HepG2 (cell line): Measurements from ENCODE around the gene RPS19BP1. TPM values are rescaled to one million over a fixed set of nuclear protein-coding genes. Genes with fewer than 3 reads are reported as not detected.

Experiments used
- AKAP8 ChIP-seq: sonication (generic); formaldehyde crosslinking; IDR thresholded peaks from 2 replicates; pipeline ENCODE4 v1.5.1; 2020; ENCODE audit warnings: mild to moderate bottlenecking, missing genetic modification reagents
- ATF7-NPFF ChIP-seq: sonication (generic); formaldehyde crosslinking; IDR thresholded peaks from 2 replicates; pipeline ENCODE4 v1.8.1; 2023; ENCODE audit warnings: mild to moderate bottlenecking, low read depth, missing genetic modification reagents, moderate library complexity
- FOXA3 ChIP-seq: IDR thresholded peaks from 2 replicates; pipeline ENCODE4 v1.6.1; 2016; ENCODE audit warnings: missing genetic modification reagents, missing compliant biosample characterization
- FOXK1 ChIP-seq: sonication (generic); formaldehyde crosslinking; IDR thresholded peaks from 2 replicates; pipeline ENCODE4 v1.4.0; 2020; ENCODE audit warnings: low read depth, missing genetic modification reagents, borderline replicate concordance
- KMT2B ChIP-seq: IDR thresholded peaks from 2 replicates; pipeline ENCODE4 v1.6.1; 2016; ENCODE audit warnings: missing genetic modification reagents, missing compliant biosample characterization
- MBD4 ChIP-seq: IDR thresholded peaks from 2 replicates; pipeline ENCODE4 v1.6.1; 2012; ENCODE audit warnings: low read length, inconsistent platforms, borderline replicate concordance
- MEIS2 ChIP-seq: sonication (generic); formaldehyde crosslinking; IDR thresholded peaks from 2 replicates; pipeline ENCODE4 v1.9.0; 2021; ENCODE audit warnings: mild to moderate bottlenecking, missing genetic modification reagents
- MIER3 ChIP-seq: IDR thresholded peaks from 2 replicates; pipeline ENCODE4 v1.6.1; 2016; ENCODE audit warnings: missing compliant biosample characterization, borderline replicate concordance
- MXI1 ChIP-seq: IDR thresholded peaks from 3 replicates; pipeline ENCODE4 v1.6.1; 2012; ENCODE audit warnings: low read depth, low read length, inconsistent platforms, borderline replicate concordance
- NCOA2 ChIP-seq: sonication (generic); formaldehyde crosslinking; IDR thresholded peaks from 2 replicates; pipeline ENCODE4 v1.8.0; 2022; ENCODE audit warnings: inconsistent platforms
- NFKBIZ ChIP-seq: IDR thresholded peaks from 2 replicates; pipeline ENCODE4 v1.6.1; 2018; ENCODE audit warnings: missing genetic modification reagents, missing compliant biosample characterization
- NKX3-1 ChIP-seq: sonication (generic); formaldehyde crosslinking; IDR thresholded peaks from 2 replicates; pipeline ENCODE4 v1.5.0; 2020; ENCODE audit warnings: missing genetic modification reagents
- NR2C2 ChIP-seq: sonication (generic); formaldehyde crosslinking; IDR thresholded peaks from 2 replicates; pipeline ENCODE4 v1.4.0; 2020; ENCODE audit warnings: missing genetic modification reagents, mild to moderate bottlenecking, moderate library complexity, borderline replicate concordance
- SAFB2 ChIP-seq: sonication (generic); formaldehyde crosslinking; IDR thresholded peaks from 2 replicates; pipeline ENCODE4 v1.5.1; 2020; ENCODE audit warnings: missing genetic modification reagents, low read depth, mild to moderate bottlenecking, borderline replicate concordance
- TGIF2 ChIP-seq: IDR thresholded peaks from 2 replicates; pipeline ENCODE4 v1.6.1; 2016; ENCODE audit warnings: control low read depth, missing compliant biosample characterization
- ZBTB42 ChIP-seq: sonication (generic); formaldehyde crosslinking; IDR thresholded peaks from 2 replicates; pipeline ENCODE4 v1.5.0; 2020; ENCODE audit warnings: mild to moderate bottlenecking, missing genetic modification reagents
- ZNF30 ChIP-seq: sonication (generic); formaldehyde crosslinking; IDR thresholded peaks from 2 replicates; pipeline ENCODE4 v1.5.0; 2020; ENCODE audit warnings: mild to moderate bottlenecking, missing genetic modification reagents
- ZNF556 ChIP-seq: sonication (generic); formaldehyde crosslinking; IDR thresholded peaks from 2 replicates; pipeline ENCODE4 v1.4.0; 2020; ENCODE audit warnings: mild to moderate bottlenecking, missing genetic modification reagents, borderline replicate concordance
- ZNF792 ChIP-seq: IDR thresholded peaks from 2 replicates; pipeline ENCODE4 v1.6.1; 2016
- ZSCAN12 ChIP-seq: sonication (generic); formaldehyde crosslinking; IDR thresholded peaks from 2 replicates; pipeline ENCODE4 v1.9.0; 2021; ENCODE audit warnings: mild to moderate bottlenecking, missing genetic modification reagents
- ZZZ3 ChIP-seq: sonication (generic); formaldehyde crosslinking; IDR thresholded peaks from 2 replicates; pipeline ENCODE4 v1.4.0; 2020; ENCODE audit warnings: missing genetic modification reagents, mild to moderate bottlenecking, borderline replicate concordance
- polyA plus RNA-seq, 8 experiments: library from polyadenylated mRNA; depleted of rRNA in 3 of 8; stranded (reverse) in 7 of 8; unstranded in 1 of 8; fragments of >200 nt; fragmentation: Illumina TruSeq in 4 of 8; extraction: Trizol in 4 of 8; gene quantifications; 2 replicates each; pipeline versions ENCODE4 v1.2.1 to v1.2.3, GENCODE V29; 2011 to 2016; ENCODE audit warnings: low read depth in 4 of 8, missing spikeins in 1 of 8, mixed read lengths in 1 of 8; ENCODE audit not compliant: insufficient read depth in 1 of 8
- total RNA-seq, 5 experiments: library from RNA; depleted of rRNA; stranded (reverse); fragments of >200 nt; fragmentation: Illumina TruSeq; extraction: Trizol; gene quantifications; 2 replicates each; pipeline ENCODE4 v1.2.3, GENCODE V29; 2016; ENCODE audit warnings: low read depth in 1 of 5
- TF ChIP-seq, protein P1 (sequence below): sonication (generic); formaldehyde crosslinking; IDR thresholded peaks from 2 replicates; pipeline ENCODE4 v1.4.0; 2020; ENCODE audit warnings: missing genetic modification reagents, borderline replicate concordance
- TF ChIP-seq, protein P2 (sequence below): sonication (generic); formaldehyde crosslinking; IDR thresholded peaks from 2 replicates; pipeline ENCODE4 v1.4.0; 2020; ENCODE audit warnings: mild to moderate bottlenecking, missing genetic modification reagents
- TF ChIP-seq, protein P3 (sequence below): sonication (generic); formaldehyde crosslinking; IDR thresholded peaks from 2 replicates; pipeline ENCODE4 v1.5.0; 2020; ENCODE audit warnings: mild to moderate bottlenecking, missing genetic modification reagents
- TF ChIP-seq, protein P4 (sequence below): IDR thresholded peaks from 2 replicates; pipeline ENCODE4 v1.6.1; 2018; ENCODE audit warnings: missing genetic modification reagents

RPS19BP1 gene
- total and polyA plus RNA-seq, 2 of the 13 experiments (the other 11 are each of a cell fraction or from before 2014, with no cell fraction given): 44.3 to 81.3 TPM

DNA sequence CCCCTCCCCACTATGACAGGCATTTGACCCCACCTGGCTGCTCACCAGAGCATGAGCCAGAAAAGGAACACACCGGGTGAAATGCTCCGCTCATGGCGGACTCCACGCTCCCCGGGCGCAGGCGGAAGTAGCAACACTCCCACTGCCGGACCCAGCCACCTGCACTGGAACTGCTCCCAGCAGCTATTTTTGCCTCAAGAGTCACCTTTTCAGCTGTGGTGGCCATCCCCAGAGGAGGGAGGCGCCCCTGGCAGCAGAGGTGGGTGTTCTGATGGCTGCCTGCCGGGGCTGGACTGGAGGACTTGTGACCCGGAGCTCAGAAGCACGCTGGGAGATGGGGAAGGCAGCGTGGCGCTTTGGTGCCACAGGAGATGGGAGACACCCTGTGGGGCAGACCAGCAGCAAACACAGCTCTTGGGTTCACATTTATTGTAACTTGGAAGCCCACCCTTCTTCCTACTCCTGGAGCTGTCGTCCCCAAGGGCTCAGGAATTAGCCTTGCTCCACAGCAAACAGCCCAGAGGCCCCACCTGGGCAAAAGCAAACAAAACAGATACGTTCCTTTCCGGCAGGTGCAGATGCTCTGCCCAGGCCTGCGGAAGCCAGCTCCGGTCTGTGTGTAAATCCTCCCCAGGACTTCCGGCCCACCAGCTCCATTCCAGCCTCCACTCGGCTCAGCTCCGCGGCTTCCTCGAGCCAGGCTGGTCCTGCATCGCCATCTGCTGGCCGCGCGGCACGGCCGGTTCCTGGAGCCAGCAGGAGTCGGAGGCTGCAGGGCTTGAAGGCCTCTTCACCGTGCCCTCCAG, 3.7 kb downstream of the RPS19BP1 start (continued):
- TF ChIP-seq, protein P1, sequence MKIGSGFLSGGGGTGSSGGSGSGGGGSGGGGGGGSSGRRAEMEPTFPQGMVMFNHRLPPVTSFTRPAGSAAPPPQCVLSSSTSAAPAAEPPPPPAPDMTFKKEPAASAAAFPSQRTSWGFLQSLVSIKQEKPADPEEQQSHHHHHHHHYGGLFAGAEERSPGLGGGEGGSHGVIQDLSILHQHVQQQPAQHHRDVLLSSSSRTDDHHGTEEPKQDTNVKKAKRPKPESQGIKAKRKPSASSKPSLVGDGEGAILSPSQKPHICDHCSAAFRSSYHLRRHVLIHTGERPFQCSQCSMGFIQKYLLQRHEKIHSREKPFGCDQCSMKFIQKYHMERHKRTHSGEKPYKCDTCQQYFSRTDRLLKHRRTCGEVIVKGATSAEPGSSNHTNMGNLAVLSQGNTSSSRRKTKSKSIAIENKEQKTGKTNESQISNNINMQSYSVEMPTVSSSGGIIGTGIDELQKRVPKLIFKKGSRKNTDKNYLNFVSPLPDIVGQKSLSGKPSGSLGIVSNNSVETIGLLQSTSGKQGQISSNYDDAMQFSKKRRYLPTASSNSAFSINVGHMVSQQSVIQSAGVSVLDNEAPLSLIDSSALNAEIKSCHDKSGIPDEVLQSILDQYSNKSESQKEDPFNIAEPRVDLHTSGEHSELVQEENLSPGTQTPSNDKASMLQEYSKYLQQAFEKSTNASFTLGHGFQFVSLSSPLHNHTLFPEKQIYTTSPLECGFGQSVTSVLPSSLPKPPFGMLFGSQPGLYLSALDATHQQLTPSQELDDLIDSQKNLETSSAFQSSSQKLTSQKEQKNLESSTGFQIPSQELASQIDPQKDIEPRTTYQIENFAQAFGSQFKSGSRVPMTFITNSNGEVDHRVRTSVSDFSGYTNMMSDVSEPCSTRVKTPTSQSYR: peak; percentile 43; the same call in 1 of the 2 replicates
- peak; percentile 68; the same call in 1 of the 2 replicates for TF ChIP-seq MEIS2 (CRISPR knock-in tag)
- TF ChIP-seq NKX3-1: 0 out of 2 replicates have a peak, but pooled peaks have one; percentile 65
- peak; percentile 80 for TF ChIP-seq ZNF792 (CRISPR knock-in tag)
- 0 out of 2 replicates have a peak, but pooled peaks have one; percentile 58 for TF ChIP-seq ZSCAN12 (CRISPR knock-in tag)
- TF ChIP-seq ZZZ3 (CRISPR knock-in tag): 0 out of 2 replicates have a peak, but pooled peaks have one; percentile 47
- TF ChIP-seq MIER3 (CRISPR knock-in tag): peak; percentile 86; the same call in 1 of the 2 replicates
- peak; percentile 90 for TF ChIP-seq TGIF2
- TF ChIP-seq ZNF556 (CRISPR knock-in tag): peak; percentile 77; the same call in 1 of the 2 replicates
- no peak for TF ChIP-seq NFKBIZ
- TF ChIP-seq AKAP8: peak; percentile 67; the same call in 1 of the 2 replicates
- peak; percentile 65; the same call in 1 of the 2 replicates for TF ChIP-seq FOXA3 (CRISPR knock-in tag)
- TF ChIP-seq, protein P2, sequence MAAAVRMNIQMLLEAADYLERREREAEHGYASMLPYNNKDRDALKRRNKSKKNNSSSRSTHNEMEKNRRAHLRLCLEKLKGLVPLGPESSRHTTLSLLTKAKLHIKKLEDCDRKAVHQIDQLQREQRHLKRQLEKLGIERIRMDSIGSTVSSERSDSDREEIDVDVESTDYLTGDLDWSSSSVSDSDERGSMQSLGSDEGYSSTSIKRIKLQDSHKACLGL (CRISPR knock-in tag): no peak
- TF ChIP-seq MXI1: peak; percentile 81; the same call in 1 of the 3 replicates
- 0 out of 2 replicates have a peak, but pooled peaks have one; percentile 41 for TF ChIP-seq SAFB2 (CRISPR knock-in tag)
- TF ChIP-seq ZBTB42 (CRISPR knock-in tag): peak; percentile 69; the same call in 1 of the 2 replicates
- peak; percentile 52; the same call in 1 of the 2 replicates for TF ChIP-seq KMT2B
- peak; percentile 71; the same call in 1 of the 2 replicates for TF ChIP-seq FOXK1 (CRISPR knock-in tag)
- TF ChIP-seq, protein P3, sequence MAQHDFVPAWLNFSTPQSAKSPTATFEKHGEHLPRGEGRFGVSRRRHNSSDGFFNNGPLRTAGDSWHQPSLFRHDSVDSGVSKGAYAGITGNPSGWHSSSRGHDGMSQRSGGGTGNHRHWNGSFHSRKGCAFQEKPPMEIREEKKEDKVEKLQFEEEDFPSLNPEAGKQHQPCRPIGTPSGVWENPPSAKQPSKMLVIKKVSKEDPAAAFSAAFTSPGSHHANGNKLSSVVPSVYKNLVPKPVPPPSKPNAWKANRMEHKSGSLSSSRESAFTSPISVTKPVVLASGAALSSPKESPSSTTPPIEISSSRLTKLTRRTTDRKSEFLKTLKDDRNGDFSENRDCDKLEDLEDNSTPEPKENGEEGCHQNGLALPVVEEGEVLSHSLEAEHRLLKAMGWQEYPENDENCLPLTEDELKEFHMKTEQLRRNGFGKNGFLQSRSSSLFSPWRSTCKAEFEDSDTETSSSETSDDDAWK (CRISPR knock-in tag): no peak
- TF ChIP-seq, protein P4, sequence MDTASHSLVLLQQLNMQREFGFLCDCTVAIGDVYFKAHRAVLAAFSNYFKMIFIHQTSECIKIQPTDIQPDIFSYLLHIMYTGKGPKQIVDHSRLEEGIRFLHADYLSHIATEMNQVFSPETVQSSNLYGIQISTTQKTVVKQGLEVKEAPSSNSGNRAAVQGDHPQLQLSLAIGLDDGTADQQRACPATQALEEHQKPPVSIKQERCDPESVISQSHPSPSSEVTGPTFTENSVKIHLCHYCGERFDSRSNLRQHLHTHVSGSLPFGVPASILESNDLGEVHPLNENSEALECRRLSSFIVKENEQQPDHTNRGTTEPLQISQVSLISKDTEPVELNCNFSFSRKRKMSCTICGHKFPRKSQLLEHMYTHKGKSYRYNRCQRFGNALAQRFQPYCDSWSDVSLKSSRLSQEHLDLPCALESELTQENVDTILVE (CRISPR knock-in tag): peak; percentile 64; the same call in 1 of the 2 replicates
- TF ChIP-seq MBD4: no peak
- peak; percentile 56; the same call in 1 of the 2 replicates for TF ChIP-seq NR2C2 (CRISPR knock-in tag)
- no peak for TF ChIP-seq ZNF30
- TF ChIP-seq ATF7-NPFF: peak; percentile 87
- peak; percentile 60 for TF ChIP-seq NCOA2 (CRISPR knock-in tag)
